Renal pelvis (tissue), 4 donors: Measurements from ENCODE around the gene TMEM145. TPM values are rescaled to one million over a fixed set of nuclear protein-coding genes. Genes with fewer than 3 reads are reported as not detected.
A peak's percentile ranks its signal among the peaks of the same experiment; 100 is the strongest.
"Not testable (repeated sequence)": the region's sequence is repeated elsewhere in the genome, so short reads cannot be mapped to it uniquely, and the experiment has no call there.

Source experiments
- DNase-seq: peaks from one replicate; pipeline ENCODE4 v3.0.0-alpha.2; 2013
- polyA plus RNA-seq, 3 donors: library from polyadenylated mRNA; unstranded; fragments of 120-200 nt; gene quantifications; one replicate each; pipeline ENCODE4 v1.2.1, GENCODE V29; 2013; ENCODE audit not compliant: insufficient read length in 3 of 3

Gene TMEM145
- polyA plus RNA-seq, 3 donors, result 0.67 to 1.5 (median 1.1) TPM

DNA sequence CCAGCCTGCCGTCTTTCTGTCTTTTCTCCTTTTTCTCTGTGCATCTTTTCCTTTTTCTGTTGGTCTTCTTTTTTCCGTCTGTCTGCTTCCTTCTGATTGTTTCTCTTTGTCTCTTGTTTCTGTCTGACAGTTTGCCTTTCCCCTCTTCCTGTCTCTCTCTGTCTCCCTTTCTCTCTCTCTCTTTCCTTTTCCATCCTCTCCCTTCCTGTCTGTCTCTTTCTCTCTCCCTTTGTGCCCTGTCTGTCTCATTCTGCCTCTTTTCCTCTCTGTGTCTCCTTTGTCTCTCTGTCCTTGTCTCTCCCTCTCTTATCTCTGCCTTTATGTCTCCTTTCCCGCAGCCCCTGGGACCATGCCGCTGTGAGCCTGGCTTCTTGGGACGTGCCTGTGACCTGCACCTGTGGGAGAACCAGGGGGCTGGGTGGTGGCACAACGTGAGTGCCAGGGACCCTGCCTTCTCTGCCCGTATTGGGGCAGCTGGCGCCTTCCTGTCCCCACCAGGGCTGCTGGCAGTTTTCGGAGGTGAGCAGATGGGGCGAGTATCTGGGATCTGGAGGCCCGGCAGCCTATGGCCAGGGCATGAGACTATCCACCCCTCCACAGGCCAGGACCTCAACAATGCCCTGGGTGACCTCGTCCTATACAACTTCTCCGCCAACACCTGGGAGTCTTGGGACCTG lies 21.7 kb downstream of the TMEM145 start:
- DNase-seq, result no peak

DNA sequence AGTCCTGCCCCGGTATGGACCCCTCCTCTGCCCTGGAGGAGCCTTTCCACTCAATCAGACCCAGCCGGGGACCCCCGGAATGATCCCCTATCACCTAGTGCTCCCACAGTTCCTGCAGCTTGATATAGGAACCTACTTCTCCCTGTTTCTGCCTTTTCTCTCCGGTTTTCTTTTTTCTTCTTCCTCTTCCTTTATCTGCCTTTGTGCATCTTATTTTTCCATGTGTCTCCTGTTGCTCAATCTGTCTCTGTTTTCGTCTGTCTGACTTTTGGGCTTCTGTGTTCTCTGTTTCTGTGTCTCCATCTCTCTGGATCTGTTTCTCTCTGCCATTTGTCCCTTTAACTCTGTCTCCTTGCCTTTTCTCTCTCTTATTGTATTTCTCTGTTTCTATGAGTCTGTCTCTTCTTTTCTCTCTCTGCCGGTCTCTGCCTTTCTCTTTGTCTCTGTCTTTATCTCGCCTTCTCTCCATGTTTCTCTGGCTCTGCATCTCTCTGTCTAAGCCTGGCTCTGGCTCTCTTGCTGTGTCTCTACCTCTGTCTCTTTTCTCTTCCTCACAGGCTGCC lies 22.3 kb downstream of the TMEM145 start:
- no peak for DNase-seq

DNA sequence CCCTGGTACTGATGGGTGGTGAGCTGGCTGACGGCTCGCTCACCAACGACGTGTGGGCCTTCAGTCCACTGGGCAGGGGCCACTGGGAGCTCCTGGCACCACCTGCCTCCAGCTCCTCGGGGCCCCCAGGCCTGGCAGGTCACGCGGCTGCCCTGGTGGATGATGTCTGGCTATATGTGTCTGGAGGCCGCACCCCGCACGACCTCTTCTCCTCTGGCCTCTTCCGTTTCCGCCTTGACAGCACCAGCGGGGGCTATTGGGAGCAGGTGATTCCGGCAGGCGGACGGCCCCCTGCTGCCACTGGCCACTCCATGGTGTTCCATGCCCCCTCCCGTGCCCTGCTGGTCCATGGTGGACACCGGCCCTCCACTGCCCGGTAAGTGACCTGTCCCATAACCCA lies 22.9 kb downstream of the TMEM145 start:
- DNase-seq, result no peak

DNA sequence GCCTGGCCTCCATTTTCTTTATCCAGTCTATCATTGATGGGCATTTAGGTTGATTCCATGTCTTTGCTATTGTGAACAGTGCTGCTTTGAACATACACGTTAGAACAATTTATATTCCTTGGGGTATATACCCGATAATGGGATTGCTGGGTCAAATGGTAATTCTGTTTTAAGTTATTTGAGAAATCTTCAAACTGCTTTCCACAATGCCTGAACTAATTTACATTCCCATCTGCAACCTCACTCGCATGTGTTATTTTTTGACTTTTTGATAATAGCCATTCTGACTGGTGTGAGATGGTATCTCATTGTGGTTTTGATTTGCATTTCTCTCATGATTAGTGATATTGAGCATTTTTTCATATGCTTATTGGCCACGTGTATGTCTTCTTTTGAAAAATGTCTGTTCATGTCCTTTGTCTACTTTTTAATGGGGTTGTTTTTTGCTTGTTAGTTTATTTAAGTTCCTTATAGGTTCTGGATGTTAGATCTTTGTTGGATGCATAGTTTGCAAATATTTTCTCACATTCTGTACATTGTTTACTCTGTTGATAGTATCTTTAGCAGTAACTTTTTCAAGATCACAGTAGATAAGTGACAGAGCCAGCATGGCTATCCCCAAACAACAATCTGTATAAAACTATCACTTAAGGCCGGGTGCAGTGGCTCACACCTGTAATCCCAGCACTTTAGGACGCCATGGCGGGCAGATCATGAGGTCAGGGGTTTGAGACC lies 26.2 kb downstream of the TMEM145 start:
- not testable (repeated sequence) for DNase-seq

DNA sequence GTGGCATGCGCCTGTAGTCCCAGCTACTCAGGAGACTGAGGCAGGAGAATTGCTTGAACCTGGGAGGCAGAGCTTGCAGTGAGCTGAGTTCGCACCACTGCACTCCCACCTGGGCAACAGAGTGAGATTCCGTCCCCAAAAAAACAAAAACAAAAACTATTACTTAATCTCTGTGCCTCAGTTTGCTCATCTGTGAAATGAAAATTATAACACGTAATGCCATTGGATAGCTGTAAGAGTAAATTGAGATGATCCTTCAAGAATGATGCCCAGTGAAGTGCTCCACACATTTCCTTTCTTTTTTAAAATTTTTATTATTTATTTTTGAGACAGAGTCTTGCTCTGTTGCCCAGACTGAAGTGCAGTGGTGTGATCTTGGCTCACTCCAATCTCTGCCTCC lies 26.8 kb downstream of the TMEM145 start:
- DNase-seq, result not testable (repeated sequence)

DNA sequence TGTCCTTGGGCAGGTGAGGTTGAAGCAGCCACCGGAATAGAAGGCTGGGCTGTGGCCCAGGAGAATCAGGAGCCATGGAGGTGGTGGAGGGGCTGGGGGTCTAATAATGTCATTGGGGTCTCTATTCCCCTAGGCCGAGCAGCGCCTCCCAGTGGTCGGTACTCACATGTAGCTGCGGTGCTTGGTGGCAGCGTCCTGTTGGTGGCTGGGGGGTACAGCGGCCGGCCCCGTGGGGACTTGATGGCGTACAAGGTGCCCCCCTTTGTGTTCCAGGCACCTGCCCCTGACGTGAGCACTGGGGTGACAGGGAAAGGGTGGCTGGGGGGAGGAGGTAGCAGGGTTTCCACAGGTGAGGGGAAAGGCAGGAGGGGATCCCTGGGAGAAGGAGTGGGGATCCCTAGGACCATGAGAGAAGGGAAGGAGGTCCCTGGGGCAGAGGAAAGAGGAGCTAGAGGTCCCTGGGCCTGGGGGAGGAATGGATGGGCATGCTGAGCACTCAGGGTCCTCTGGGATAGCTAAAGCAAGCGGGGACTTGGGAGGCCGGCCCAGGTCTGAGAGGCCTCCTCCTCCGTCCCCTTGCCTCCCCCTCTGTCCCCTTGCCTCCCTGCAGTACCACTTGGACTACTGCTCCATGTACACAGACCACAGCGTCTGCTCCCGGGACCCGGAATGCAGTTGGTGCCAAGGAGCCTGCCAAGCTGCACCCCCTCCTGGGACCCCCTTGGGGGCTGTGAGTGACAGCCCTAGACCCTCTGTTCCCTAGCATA lies 30.4 kb downstream of the TMEM145 start:
- no peak for DNase-seq

DNA sequence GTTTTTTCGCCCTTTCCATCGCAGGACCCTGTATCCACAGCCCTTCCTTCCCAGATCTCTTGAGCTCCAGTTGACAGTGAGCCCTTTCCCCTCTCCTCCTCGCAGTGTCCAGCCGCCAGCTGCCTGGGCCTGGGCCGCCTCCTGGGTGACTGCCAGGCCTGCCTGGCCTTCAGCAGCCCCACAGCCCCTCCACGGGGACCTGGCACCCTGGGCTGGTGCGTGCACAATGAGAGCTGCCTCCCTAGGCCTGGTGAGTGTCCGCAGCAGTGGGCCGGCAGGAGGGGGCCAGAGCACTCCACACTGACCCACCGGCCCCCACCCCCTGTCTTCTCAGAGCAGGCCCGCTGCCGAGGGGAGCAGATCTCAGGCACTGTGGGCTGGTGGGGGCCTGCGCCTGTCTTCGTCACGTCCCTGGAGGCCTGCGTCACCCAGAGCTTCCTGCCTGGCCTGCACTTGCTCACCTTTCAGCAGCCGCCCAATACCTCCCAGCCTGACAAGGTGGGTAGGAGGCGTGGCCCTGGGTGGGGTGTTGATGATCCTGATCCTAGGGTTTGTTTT lies 31.3 kb downstream of the TMEM145 start:
- DNase-seq, result no peak

DNA sequence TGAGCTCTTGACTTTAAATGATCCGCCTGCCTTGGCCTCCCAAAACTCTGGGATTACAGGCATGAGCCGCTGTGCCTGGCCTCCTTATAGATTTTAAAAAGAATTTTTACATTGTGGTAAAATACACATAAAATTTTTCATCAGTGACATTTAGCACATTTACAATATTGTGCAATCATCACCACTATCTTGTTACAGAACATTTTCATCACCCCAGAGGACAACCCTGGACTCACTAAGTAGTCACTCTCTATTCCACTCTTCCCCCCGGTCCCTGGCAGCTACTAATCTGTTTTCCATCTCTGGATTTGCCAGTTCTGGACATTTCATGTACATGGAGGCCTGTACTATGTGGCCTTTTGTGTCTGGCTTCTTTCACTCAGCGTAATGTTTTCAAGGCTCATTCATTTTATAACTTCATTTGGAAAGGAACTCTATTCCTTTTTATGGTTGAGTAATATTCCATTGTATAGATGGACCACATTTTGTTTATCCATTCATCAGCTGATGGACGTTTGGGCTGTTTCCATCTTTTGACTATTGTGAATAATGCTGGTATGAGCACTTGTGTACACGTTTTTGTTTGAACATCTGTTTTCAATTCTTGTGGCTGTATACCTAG lies 32.2 kb downstream of the TMEM145 start:
- no peak for DNase-seq

DNA sequence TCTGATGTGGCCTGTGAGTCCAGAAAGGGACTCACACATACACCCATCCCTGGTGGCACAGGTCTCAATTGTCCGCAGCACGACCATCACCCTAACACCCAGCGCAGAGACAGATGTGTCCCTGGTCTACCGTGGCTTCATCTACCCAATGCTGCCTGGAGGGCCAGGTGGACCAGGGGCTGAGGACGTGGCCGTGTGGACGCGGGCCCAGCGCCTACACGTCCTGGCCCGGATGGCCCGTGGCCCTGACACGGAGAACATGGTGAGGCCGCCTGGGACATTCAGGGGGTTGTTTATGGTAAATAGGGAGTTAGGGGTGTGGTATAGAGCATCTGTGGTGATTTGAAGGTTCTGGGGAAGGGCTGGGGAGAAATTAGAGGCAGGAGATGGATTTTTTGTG lies 35.1 kb downstream of the TMEM145 start:
- DNase-seq, result no peak

DNA sequence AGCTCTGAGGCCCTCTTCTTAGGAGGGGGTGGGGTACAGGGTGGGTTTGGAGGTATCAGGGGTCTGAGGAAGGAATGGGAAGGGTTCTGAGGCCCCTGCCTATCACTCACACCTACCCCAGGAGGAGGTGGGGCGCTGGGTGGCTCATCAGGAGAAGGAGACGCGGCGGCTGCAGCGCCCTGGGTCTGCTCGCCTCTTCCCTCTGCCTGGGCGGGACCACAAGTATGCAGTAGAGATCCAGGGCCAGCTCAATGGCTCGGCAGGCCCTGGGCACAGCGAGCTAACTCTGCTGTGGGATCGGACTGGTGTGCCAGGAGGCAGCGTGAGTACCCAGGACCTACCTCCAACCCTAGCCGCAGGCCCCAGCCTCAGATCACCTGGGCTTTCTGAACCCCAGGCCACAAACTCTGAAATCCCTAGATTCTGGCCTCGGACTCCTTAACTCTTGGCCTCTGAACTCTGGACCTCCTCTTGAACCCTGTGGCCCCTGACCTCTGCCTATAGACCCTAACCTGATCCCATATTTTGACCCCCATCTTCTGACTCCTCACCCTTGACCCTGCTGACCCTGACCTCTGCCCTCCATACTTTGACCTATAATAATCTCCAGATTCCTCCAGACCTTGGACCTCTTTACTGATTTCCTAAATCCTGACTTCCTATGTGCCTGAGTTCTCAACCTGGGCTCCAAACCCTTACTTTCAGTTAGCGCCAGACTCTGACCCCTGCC lies 36.4 kb downstream of the TMEM145 start:
- no peak for DNase-seq

DNA sequence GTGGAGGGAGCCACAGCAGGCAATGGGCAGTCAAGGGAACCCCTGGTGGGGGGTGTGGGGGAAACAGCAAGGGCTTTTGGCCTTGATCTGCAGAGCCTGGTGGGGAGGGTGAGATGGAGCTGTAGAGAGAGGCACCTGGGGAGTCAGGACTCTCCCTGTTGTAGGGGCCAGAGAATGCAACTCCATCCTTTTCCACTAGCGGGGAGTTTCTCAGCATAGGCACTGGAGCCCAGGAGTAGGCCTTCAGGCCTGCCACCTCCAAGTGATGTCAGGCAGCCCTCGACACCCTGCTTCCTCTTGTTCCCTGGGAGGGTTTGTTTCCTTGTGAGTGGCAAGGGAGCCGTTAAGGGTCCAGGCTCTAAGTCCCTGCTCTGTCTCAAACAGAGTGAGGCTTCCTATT lies 37.3 kb downstream of the TMEM145 start:
- DNase-seq, result no peak

DNA sequence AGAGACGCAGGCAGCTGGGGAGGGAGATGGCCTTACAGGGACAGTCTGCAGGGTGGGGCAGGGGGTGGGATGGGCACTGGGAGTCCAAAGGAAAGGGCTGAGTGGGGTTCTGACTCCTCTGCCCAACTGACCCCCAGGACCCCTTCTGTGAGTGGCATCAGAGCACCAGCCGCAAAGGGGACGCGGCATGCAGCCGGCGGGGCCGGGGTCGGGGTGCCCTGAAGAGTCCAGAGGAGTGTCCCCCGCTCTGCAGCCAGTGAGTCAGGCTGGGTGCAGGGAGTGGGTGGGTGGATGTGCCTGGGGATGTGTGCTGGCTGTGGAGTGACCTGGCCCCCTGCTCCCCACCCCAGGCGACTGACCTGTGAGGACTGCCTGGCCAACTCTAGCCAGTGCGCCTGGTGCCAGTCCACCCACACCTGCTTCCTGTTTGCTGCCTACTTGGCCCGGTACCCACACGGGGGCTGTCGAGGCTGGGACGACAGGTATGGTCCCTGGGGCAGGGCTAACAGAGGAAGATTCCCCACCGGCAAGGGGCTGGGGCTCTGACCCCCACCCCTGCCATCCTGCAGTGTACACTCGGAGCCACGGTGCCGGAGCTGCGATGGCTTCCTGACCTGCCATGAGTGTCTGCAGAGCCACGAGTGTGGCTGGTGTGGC lies 38.1 kb downstream of the TMEM145 start:
- DNase-seq, result no peak

DNA sequence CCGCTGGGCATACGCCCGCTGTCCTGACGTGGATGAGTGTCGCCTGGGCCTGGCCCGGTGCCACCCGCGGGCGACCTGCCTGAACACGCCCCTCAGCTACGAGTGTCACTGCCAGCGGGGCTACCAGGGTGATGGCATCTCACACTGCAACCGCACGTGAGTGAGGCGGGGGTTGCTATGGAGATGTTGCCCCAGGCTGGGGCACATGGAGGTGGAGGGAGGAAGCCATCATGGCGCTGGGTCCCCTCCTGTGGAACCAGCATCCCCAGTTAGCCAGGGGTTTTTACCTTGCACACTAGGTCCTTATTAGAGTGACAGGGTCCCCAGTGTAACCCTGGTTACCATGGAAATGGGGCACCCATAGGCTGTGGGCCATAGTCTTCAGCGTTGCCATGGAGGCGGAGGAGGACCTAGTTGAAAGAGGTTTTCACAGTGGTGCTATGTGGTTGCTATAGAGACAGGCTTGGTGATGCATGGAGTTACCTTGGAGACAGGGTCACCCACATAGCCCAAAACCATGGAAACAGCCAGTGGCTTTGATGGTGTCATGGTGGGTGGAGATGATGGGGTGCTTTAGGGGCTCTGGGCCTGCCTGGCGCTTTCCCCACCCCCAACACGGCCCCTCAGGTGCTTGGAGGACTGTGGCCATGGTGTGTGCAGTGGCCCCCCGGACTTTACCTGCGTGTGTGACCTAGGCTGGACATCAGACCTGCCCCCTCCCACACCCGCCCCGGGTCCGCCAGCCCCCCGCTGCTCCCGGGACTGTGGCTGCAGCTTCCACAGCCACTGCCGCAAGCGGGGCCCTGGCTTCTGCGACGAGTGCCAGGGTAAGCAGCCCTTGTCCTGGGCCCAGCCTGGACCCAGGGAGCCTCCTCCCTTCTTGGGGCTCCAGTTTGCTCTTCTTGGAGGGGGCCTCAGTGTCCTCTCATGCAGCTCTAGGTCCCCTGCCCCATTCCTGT lies 39.5 kb downstream of the TMEM145 start:
- DNase-seq, result peak; percentile 51

DNA sequence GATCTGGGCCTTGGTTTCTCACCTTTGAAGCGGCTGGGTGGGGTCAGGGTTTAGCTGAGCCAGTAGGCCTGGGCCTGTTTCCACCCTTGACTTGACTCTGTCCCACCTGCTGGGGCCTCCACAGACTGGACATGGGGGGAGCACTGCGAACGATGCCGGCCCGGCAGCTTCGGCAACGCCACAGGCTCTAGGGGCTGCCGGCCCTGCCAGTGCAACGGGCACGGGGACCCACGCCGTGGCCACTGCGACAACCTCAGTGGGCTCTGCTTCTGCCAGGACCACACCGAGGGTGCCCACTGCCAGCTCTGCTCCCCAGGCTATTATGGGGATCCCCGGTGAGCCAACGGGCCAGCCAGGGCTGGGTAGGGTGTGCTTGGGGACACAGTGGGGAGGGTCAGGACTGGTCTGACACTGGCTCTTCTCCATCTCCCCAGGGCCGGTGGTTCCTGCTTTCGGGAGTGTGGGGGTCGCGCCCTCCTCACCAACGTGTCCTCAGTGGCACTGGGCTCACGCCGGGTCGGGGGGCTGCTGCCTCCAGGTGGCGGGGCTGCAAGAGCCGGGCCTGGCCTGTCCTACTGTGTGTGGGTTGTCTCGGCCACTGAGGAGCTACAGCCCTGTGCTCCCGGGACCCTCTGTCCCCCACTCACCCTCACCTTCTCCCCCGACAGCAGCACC lies 40.4 kb downstream of the TMEM145 start:
- DNase-seq, result no peak

DNA sequence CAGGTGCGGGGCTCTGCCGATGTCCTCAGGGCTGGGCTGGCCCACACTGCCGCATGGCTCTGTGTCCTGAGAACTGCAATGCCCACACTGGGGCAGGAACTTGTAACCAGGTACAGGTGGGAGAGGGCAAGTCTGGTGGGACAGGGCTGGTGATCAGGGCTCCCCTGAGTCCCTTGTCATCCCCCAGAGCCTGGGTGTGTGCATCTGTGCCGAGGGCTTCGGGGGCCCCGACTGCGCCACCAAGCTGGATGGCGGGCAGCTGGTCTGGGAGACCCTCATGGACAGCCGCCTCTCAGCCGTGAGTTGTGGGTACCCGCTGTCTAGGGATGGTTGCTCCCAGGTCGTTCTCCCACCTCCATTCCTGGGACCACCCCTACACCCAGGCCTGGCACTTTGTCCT lies 42.8 kb downstream of the TMEM145 start:
- DNase-seq, result no peak

DNA sequence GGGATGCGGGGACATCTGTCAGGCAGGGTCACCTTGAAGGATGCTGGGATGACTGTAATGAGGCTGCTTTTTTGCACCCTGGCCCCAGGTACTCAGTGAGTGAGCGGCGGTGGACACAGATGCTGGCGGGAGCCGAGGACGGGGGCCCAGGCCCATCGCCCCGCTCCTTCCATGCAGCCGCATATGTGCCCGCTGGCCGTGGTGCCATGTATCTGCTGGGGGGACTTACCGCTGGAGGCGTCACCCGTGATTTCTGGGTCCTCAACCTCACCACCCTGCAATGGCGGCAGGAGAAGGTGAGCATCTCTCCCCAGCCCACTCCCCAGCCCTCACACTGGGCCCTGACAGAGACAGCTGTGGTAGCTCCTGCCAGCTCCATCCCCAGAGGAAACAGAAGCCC lies 43.6 kb downstream of the TMEM145 start:
- DNase-seq, result no peak

DNA sequence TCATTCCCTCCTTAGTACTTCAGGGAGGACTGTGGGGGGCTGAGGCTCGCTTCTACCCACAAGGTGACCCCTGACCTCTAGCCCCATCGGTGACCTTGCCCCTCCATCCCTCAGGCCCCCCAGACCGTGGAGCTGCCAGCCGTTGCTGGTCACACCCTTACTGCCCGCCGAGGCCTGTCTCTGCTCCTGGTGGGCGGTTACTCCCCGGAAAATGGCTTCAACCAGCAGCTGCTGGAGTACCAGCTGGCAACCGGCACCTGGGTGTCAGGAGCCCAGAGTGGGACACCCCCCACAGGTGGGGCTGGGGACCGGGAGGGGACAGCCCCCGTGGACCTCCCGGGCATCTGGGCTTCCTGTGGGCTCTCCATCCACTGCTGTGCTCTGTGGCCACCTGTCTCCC lies 44.2 kb downstream of the TMEM145 start:
- DNase-seq, result no peak

DNA sequence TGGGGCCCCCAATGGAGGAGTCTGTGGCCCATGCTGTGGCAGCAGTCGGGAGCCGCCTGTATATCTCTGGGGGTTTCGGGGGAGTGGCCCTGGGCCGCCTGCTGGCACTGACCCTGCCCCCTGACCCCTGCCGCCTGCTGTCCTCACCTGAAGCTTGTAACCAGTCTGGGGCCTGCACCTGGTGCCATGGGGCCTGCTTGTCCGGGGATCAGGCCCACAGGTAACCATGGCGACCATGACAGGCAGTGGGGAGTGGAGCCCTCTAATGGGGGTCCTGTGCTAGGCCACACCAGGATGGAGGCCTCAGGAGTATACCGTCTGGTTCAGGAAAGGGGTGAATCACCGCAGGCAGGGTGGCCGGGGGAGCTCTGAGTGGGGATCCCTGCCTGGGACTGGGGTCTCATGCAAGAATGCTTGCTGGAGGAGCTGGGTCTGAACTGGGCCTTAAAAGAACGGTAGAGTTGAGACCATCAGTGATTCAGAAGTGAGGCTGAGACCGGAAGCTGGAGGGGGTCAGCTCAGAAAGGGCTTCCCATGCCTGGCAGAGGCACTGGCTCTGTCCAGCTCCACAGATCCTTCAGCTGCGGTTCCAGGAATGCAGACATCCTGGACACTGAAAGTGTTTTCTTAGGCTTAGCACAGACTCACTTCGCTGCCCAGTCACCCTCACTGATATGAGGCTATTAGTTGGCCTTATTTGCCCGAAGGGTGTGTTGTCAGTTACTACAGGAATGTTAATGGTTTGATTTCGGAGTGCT lies 47.9 kb downstream of the TMEM145 start:
- no peak for DNase-seq
